Measurements from ENCODE around the gene MACROD2.

MACROD2 gene

DNA sequence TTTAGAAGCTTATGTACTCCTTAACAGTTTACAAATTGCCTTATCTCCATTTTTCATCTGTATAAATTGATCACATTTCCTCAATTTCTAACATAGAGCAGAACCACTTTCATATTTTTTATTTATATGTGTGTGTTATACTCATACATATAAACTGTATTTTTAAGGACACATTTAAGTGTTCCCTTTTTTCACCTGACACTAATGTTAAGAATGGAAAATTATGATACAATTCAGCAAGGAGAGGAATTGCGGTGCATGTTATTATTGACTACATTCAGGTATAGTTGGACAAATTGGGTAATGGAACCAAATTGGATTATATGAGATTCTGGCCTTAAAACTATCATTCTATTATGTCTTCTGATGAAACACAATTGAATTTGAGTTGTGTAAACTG lies 821.2 kb downstream of the MACROD2 start:
- TF ChIP-seq ZFX (IDR thresholded peaks at IDR 0.05; ENCODE audit: borderline replicate concordance) (no peak), CTCF (IDR thresholded peaks at IDR 0.05) (no peak)

GRCh38 chr20:14817101-14817500 lies 821.8 kb downstream of the MACROD2 start:
- TF ChIP-seq ZFX (IDR thresholded peaks at IDR 0.05; ENCODE audit: borderline replicate concordance) (no peak), CTCF (IDR thresholded peaks at IDR 0.05) (no peak)
- H3K27ac ChIP-seq: no peak overlapping the region

More for the DNA sequence above, 821.2 kb downstream of the MACROD2 start:
- H3K27ac ChIP-seq: no peak overlapping the region

GRCh38 chr20:14820771-14821170 lies 825.5 kb downstream of the MACROD2 start:
- H3K27ac ChIP-seq: peak overlapping the region; percentile 46
- TF ChIP-seq ZFX (IDR thresholded peaks at IDR 0.05; ENCODE audit: borderline replicate concordance) (no peak), CTCF (IDR thresholded peaks at IDR 0.05) (no peak)

DNA sequence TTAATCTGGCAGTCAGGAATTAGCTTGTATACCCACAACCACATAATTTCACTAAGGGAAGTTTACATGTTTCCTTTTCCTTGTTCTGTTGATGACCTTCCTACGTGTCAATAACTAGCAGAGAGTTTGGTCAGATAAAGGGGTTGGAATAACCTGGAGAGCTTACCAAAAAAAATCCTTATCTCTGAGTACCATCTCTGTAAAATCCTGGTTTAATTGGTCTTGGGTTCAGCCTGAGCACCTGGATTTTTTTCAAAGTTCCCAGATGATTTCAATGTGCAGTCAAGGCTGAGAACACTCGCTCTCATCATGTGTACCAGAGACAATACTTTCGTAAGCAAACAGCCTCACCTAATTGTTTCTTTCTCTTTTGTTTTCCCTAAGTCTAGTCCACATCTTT lies 825.9 kb downstream of the MACROD2 start:
- TF ChIP-seq CTCF (IDR thresholded peaks at IDR 0.05): no peak
- TF ChIP-seq ZFX (IDR thresholded peaks at IDR 0.05; ENCODE audit: borderline replicate concordance): no peak
- peak overlapping the region; percentile 46 for H3K27ac ChIP-seq

- no peak overlapping the region for H3K27ac ChIP-seq
- TF ChIP-seq ZFX (IDR thresholded peaks at IDR 0.05; ENCODE audit: borderline replicate concordance) (no peak), CTCF (IDR thresholded peaks at IDR 0.05) (no peak)
These were observed 829.7 kb downstream of the MACROD2 start for GRCh38 chr20:14824996-14825395.

GRCh38 chr20:14826543-14827313 lies 831.4 kb downstream of the MACROD2 start:
- no peak overlapping the region for H3K27ac ChIP-seq
- TF ChIP-seq ZFX (IDR thresholded peaks at IDR 0.05; ENCODE audit: borderline replicate concordance) (no peak), CTCF (IDR thresholded peaks at IDR 0.05) (no peak)

DNA sequence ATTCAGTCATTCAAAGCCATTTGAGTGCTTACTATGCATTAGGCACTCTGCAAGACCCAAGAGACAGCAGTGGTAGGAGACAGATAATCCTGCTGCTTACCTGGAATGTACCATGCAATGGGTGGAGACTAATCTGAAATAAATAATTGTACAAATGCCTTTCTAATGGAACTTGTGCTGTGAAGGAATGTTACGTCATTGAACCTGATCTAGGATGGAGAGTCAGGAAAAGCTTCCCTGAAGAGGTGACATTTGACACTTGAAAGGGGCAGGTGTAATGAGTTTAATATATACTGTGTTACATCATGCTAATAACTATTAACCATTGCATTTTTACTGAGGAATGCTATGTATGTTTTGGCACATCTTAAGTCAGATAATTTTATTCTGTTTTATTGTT lies 833.1 kb downstream of the MACROD2 start:
- no peak for TF ChIP-seq CTCF (IDR thresholded peaks at IDR 0.05)
- no peak for TF ChIP-seq ZFX (IDR thresholded peaks at IDR 0.05; ENCODE audit: borderline replicate concordance)
- H3K27ac ChIP-seq: no peak overlapping the region
